H9 (cell line): Measurements from ENCODE around the gene TSPAN18. TPM values are rescaled to one million over a fixed set of nuclear protein-coding genes. Genes with fewer than 3 reads are reported as not detected.

ENCODE experiments used
- DNase-seq: peaks from one replicate; pipeline ENCODE4 v3.0.0-alpha.2; 2017
- H2AFZ ChIP-seq: one replicate; pipeline ENCODE4 v1.6.1; 2013; ENCODE audit warnings: mild to moderate bottlenecking, low read length, control low read depth, moderate library complexity
- H2AK5ac ChIP-seq: 2 replicates; pipeline ENCODE4 v1.6.1; 2013; ENCODE audit warnings: low read length, control low read depth, mixed read lengths; ENCODE audit not compliant: insufficient read length
- H2BK120ac ChIP-seq: one replicate; pipeline ENCODE4 v1.6.1; 2013; ENCODE audit warnings: low read depth, mild to moderate bottlenecking, low read length, control low read depth, inconsistent platforms; ENCODE audit not compliant: poor library complexity, severe bottlenecking
- H2BK12ac ChIP-seq: 2 replicates; pipeline ENCODE4 v1.6.1; 2013; ENCODE audit warnings: low read length, control low read depth, mixed read lengths, low read depth; ENCODE audit not compliant: insufficient read length
- H2BK15ac ChIP-seq: 2 replicates; pipeline ENCODE4 v1.6.1; 2013; ENCODE audit warnings: low read depth, low read length, control low read depth
- H2BK20ac ChIP-seq: one replicate; pipeline ENCODE4 v1.6.1; 2013; ENCODE audit warnings: low read depth, mild to moderate bottlenecking, low read length, control low read depth, inconsistent platforms; ENCODE audit not compliant: poor library complexity, severe bottlenecking
- H2BK5ac ChIP-seq: 2 replicates; pipeline ENCODE4 v1.6.1; 2013; ENCODE audit warnings: low read length, control low read depth, mixed read lengths; ENCODE audit not compliant: insufficient read length
- H3K14ac ChIP-seq: 2 replicates; pipeline ENCODE4 v1.6.1; 2013; ENCODE audit warnings: low read length, control low read depth; ENCODE audit not compliant: insufficient read depth
- H3K18ac ChIP-seq: 2 replicates; pipeline ENCODE4 v1.6.1; 2013; ENCODE audit warnings: low read depth, mild to moderate bottlenecking, mixed read lengths, low read length, control low read depth; ENCODE audit not compliant: insufficient read length
- H3K23ac ChIP-seq: 2 replicates; pipeline ENCODE4 v1.6.1; 2013; ENCODE audit warnings: low read length, control low read depth, mixed read lengths, low read depth; ENCODE audit not compliant: insufficient read length
- H3K23me2 ChIP-seq: 2 replicates; pipeline ENCODE4 v1.6.1; 2013; ENCODE audit warnings: low read depth, mild to moderate bottlenecking, mixed read lengths, low read length, control low read depth; ENCODE audit not compliant: insufficient read length, poor library complexity, severe bottlenecking
- H3K27ac ChIP-seq: 2 replicates; pipeline ENCODE4 v1.5.1; 2013; ENCODE audit warnings: low read length, control low read depth, mixed read lengths, low read depth; ENCODE audit not compliant: insufficient read length
- H3K27me3 ChIP-seq: 2 replicates; pipeline ENCODE4 v1.6.1; 2013; ENCODE audit warnings: low read length, control low read depth, inconsistent platforms; ENCODE audit not compliant: insufficient read depth
- H3K4ac ChIP-seq: 2 replicates; pipeline ENCODE4 v1.6.1; 2013; ENCODE audit warnings: low read depth, mild to moderate bottlenecking, control low read depth, inconsistent platforms, low read length, moderate library complexity
- H3K4me1 ChIP-seq: 2 replicates; pipeline ENCODE4 v1.6.1; 2013; ENCODE audit warnings: low read length, control low read depth, inconsistent platforms; ENCODE audit not compliant: insufficient read depth
- H3K4me2 ChIP-seq: 2 replicates; pipeline ENCODE4 v1.6.1; 2013; ENCODE audit warnings: low read length, control low read depth, mixed read lengths; ENCODE audit not compliant: insufficient read length, insufficient read depth
- H3K56ac ChIP-seq: 2 replicates; pipeline ENCODE4 v1.6.1; 2013; ENCODE audit warnings: low read depth, mild to moderate bottlenecking, mixed read lengths, low read length, control low read depth; ENCODE audit not compliant: insufficient read length
- H3K79me1 ChIP-seq: 2 replicates; pipeline ENCODE4 v1.6.1; 2013; ENCODE audit warnings: low read depth, mild to moderate bottlenecking, moderate library complexity, low read length, control low read depth, inconsistent platforms; ENCODE audit not compliant: insufficient read depth, poor library complexity, severe bottlenecking
- H3K79me2 ChIP-seq: 2 replicates; pipeline ENCODE4 v1.6.1; 2013; ENCODE audit warnings: low read length, control low read depth, inconsistent platforms; ENCODE audit not compliant: insufficient read depth
- H3K9ac ChIP-seq: 2 replicates; pipeline ENCODE4 v1.6.1; 2013; ENCODE audit warnings: low read length, control low read depth, mixed read lengths; ENCODE audit not compliant: insufficient read length; ENCODE audit errors: extremely low read depth
- H3K9me3 ChIP-seq: one replicate; pipeline ENCODE4 v1.6.1; 2013; ENCODE audit warnings: low read depth, low read length, inconsistent platforms; ENCODE audit not compliant: control insufficient read depth
- H3T11ph ChIP-seq: one replicate; pipeline ENCODE4 v1.6.1; 2013; ENCODE audit warnings: mild to moderate bottlenecking, low read length, control low read depth, inconsistent platforms
- H4K20me1 ChIP-seq: one replicate; pipeline ENCODE4 v1.6.1; 2013; ENCODE audit not compliant: control insufficient read depth, insufficient read length, insufficient read depth
- H4K5ac ChIP-seq: 2 replicates; pipeline ENCODE4 v1.6.1; 2013; ENCODE audit warnings: low read depth, mild to moderate bottlenecking, mixed read lengths, low read length, control low read depth; ENCODE audit not compliant: insufficient read length
- H4K8ac ChIP-seq: replicated peaks from 2 replicates; pipeline ENCODE4 v1.6.1; 2013; ENCODE audit warnings: low read length, control low read depth, mixed read lengths, low read depth; ENCODE audit not compliant: insufficient read length
- H4K91ac ChIP-seq: 2 replicates; pipeline ENCODE4 v1.6.1; 2013; ENCODE audit warnings: low read depth, mild to moderate bottlenecking, moderate library complexity, mixed read lengths, low read length, control low read depth; ENCODE audit not compliant: insufficient read length
- H3K27ac Mint-ChIP-seq, 3 experiments: 2 replicates in 2 of 3; 3 replicates in 1 of 3; pipeline ENCODE4 v1.8.0; 2020 to 2021; ENCODE audit warnings: mixed read lengths in 3 of 3, mild to moderate bottlenecking in 1 of 3, moderate library complexity in 1 of 3
- H3K27me3 Mint-ChIP-seq: 2 replicates; pipeline ENCODE4 v1.8.0; 2021; ENCODE audit warnings: low read depth, mild to moderate bottlenecking, moderate library complexity, mixed read lengths
- H3K36me3 Mint-ChIP-seq, 3 experiments: 2 replicates in 2 of 3; 3 replicates in 1 of 3; pipeline ENCODE4 v1.8.0; 2020 to 2021; ENCODE audit warnings: low read depth in 3 of 3, mixed read lengths in 3 of 3; ENCODE audit not compliant: insufficient read depth in 1 of 3
- H3K4me1 Mint-ChIP-seq, 2 experiments: 2 replicates each; pipeline ENCODE4 v1.8.0; 2020; ENCODE audit warnings: mixed read lengths in 2 of 2
- H3K4me3 Mint-ChIP-seq, 2 experiments: 2 replicates in 1 of 2; 3 replicates in 1 of 2; pipeline ENCODE4 v1.8.0; 2020 to 2021; ENCODE audit warnings: mild to moderate bottlenecking in 2 of 2, mixed read lengths in 2 of 2, moderate library complexity in 1 of 2
- H3K9me3 Mint-ChIP-seq, 2 experiments: 2 replicates in 1 of 2; 3 replicates in 1 of 2; pipeline ENCODE4 v1.8.0; 2020; ENCODE audit warnings: mild to moderate bottlenecking in 2 of 2, mixed read lengths in 2 of 2, moderate library complexity in 1 of 2
- CTCF ChIP-seq: fragments of 200-600 bp; sonication (generic); conservative IDR thresholded peaks from 3 replicates; pipeline ENCODE4 v1.8.0; 2021; ENCODE audit warnings: antibody characterized with exemption, mild to moderate bottlenecking
- total RNA-seq: library from RNA; stranded (reverse); gene quantifications from 2 replicates; pipeline ENCODE4 v1.2.1, GENCODE V29; 2021

Gene TSPAN18
- total RNA-seq, 1 experiment from 2014 or later, result 25.3 TPM

DNA sequence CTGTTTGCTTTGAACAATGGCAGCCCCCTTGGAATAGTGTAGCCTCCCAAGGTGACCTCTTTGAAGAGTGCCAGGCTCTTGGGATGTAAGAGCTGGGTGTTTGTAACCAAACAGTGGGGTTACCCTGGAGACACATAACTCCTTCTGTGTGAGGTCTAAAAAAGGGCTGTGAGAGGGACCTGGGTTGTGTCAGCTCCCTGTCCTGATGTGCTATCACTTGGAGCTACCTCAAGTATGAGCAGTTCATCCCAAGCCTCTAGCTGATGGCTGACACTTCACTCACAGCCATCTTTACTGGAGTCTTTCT, 40.2 kb downstream of the TSPAN18 start:
- no peak overlapping the region for H3K18ac ChIP-seq

More for the DNA sequence above, 40.2 kb downstream of the TSPAN18 start:
- no peak overlapping the region for H3K27ac ChIP-seq
- peaks cover 2% of the 10 kb centered on the region; the same call in 1 of the 2 replicates for H3K4me1 ChIP-seq
- no peak overlapping the region for H2BK15ac ChIP-seq
- peaks cover 9 to 14% of the 10 kb centered on the region in 2 experiments; a peak in 4 of 5 replicates for H3K9me3 Mint-ChIP-seq
- H2BK120ac ChIP-seq, result no peak overlapping the region
- H3K36me3 Mint-ChIP-seq, result peaks cover 9 to 21% (median 20%) of the 10 kb centered on the region in 3 experiments
- H4K20me1 ChIP-seq, result no peaks in the 10 kb centered on the region
- no peak overlapping the region for H3T11ph ChIP-seq
- H2BK12ac ChIP-seq, result no peak overlapping the region
- H3K9ac ChIP-seq, result no peak overlapping the region
- H2AFZ ChIP-seq, result no peak overlapping the region
- H3K23me2 ChIP-seq, result no peaks in the 10 kb centered on the region
- H3K79me2 ChIP-seq, result no peaks in the 10 kb centered on the region
- no peaks in the 10 kb centered on the region; the same call in 1 of the 2 replicates for H3K27me3 ChIP-seq
- no peaks in the 10 kb centered on the region for H3K9me3 ChIP-seq
- no peak overlapping the region for H3K14ac ChIP-seq
- no peak overlapping the region for H3K27ac Mint-ChIP-seq
- no peak overlapping the region for H3K4me3 Mint-ChIP-seq
- no peak overlapping the region for H4K91ac ChIP-seq
- H3K4me1 Mint-ChIP-seq, result peaks cover 32 to 35% of the 10 kb centered on the region in 2 experiments
- H4K8ac ChIP-seq, result no peak overlapping the region
- H4K5ac ChIP-seq, result no peak overlapping the region
- TF ChIP-seq CTCF, result no peak
- H3K79me1 ChIP-seq, result no peaks in the 10 kb centered on the region
- DNase-seq, result peak; percentile 24
- no peak overlapping the region for H3K4me2 ChIP-seq
- no peak overlapping the region for H3K23ac ChIP-seq
- H3K4ac ChIP-seq, result no peak overlapping the region
- H3K27me3 Mint-ChIP-seq, result peaks cover 33% of the 10 kb centered on the region
- H2BK5ac ChIP-seq, result no peak overlapping the region
- H3K56ac ChIP-seq, result no peak overlapping the region
- no peak overlapping the region for H2AK5ac ChIP-seq
- no peak overlapping the region for H2BK20ac ChIP-seq
